Activated CD8-positive, alpha-beta T cell treated with anti-CD3 and anti-CD28 coated beads, Interleukin-2, amount 10 ng/mL, durations not matched to agents 7 days and 5 days (primary cell): ENCODE results near the gene LRMDA. TPM values are rescaled to one million over a fixed set of nuclear protein-coding genes. Genes with fewer than 3 reads are reported as not detected.
"Not testable (repeated sequence)": the region's sequence is repeated elsewhere in the genome, so short reads cannot be mapped to it uniquely, and the experiment has no call there.

Experiments used
- ATAC-seq: fragments of 150-1000 bp; cut with Tn5 transposase; one replicate; pipeline ENCODE4 v1.10.0; 2021; ENCODE audit warnings: moderate library complexity
- CTCF ChIA-PET: fragments of 350-600 bp; sonication (Branson Sonifier 250); formaldehyde crosslinking; loops from one replicate; lab custom pipeline; 2021; ENCODE audit warnings: antibody characterized with exemption; lab: Charles Lee
- POLR2A ChIA-PET: fragments of 350-600 bp; sonication (Branson Sonifier 250); formaldehyde crosslinking; loops from one replicate; lab custom pipeline; 2021; ENCODE audit warnings: antibody characterized with exemption; lab: Charles Lee
- DNase-seq: peaks from one replicate; pipeline ENCODE4 v3.0.0-alpha.2; 2020
- H3K27ac Mint-ChIP-seq: one replicate; pipeline ENCODE4 v1.8.0; 2021; ENCODE audit warnings: mild to moderate bottlenecking, mixed read lengths
- H3K27me3 Mint-ChIP-seq: one replicate; pipeline ENCODE4 v1.8.0; 2021; ENCODE audit warnings: low read depth, mixed read lengths
- H3K36me3 Mint-ChIP-seq: one replicate; pipeline ENCODE4 v1.8.0; 2021; ENCODE audit warnings: low read depth, mixed read lengths
- H3K4me1 Mint-ChIP-seq: one replicate; pipeline ENCODE4 v1.8.0; 2021; ENCODE audit warnings: low read depth, mixed read lengths
- H3K4me3 Mint-ChIP-seq: one replicate; pipeline ENCODE4 v1.8.0; 2021; ENCODE audit warnings: mild to moderate bottlenecking, mixed read lengths
- H3K9me3 Mint-ChIP-seq: one replicate; pipeline ENCODE4 v1.8.0; 2022; ENCODE audit warnings: mixed read lengths; ENCODE audit not compliant: insufficient read depth
- total RNA-seq, 2 experiments: library from RNA; stranded (reverse); gene quantifications; one replicate each; pipeline ENCODE4 v1.2.3, GENCODE V29; 2021

LRMDA gene
- total RNA-seq, 2 experiments from 2014 or later = not detected

GRCh38 chr10:76514869-76515268 is 1083.4 kb downstream of the LRMDA start:
- ChIA-PET CTCF (no interaction called here), POLR2A (no interaction called here)
- no peaks in the 10 kb centered on the region for H3K36me3 Mint-ChIP-seq
- H3K27ac Mint-ChIP-seq = no peak overlapping the region
- no peaks in the 10 kb centered on the region for H3K27me3 Mint-ChIP-seq
- DNase-seq = no peak
- no peaks in the 10 kb centered on the region for H3K4me1 Mint-ChIP-seq
- no peaks in the 10 kb centered on the region for H3K9me3 Mint-ChIP-seq
- no peak for ATAC-seq
- H3K4me3 Mint-ChIP-seq = no peak overlapping the region

- ChIA-PET CTCF (no interaction called here), POLR2A (no interaction called here)
- DNase-seq (no peak), ATAC-seq (no peak)
- Mint-ChIP-seq H3K4me1 (no peaks in the 10 kb centered on the region), H3K4me3 (no peak overlapping the region), H3K27ac (no peak overlapping the region), H3K36me3 (no peaks in the 10 kb centered on the region), H3K27me3 (no peaks in the 10 kb centered on the region), H3K9me3 (no peaks in the 10 kb centered on the region)
Observed at GRCh38 chr10:76522547-76522946, 1091.1 kb downstream of the LRMDA start.

GRCh38 chr10:76523246-76523645 is 1091.8 kb downstream of the LRMDA start:
- CTCF ChIA-PET = no interaction called here
- no peaks in the 10 kb centered on the region for H3K27me3 Mint-ChIP-seq
- no peak for DNase-seq
- no peaks in the 10 kb centered on the region for H3K36me3 Mint-ChIP-seq
- no peak overlapping the region for H3K4me3 Mint-ChIP-seq
- H3K27ac Mint-ChIP-seq = no peak overlapping the region
- no peak for ATAC-seq
- H3K9me3 Mint-ChIP-seq = no peaks in the 10 kb centered on the region
- POLR2A ChIA-PET = no interaction called here
- no peaks in the 10 kb centered on the region for H3K4me1 Mint-ChIP-seq

GRCh38 chr10:76523791-76524351 is 1092.4 kb downstream of the LRMDA start:
- H3K27me3 Mint-ChIP-seq = no peaks in the 10 kb centered on the region
- H3K27ac Mint-ChIP-seq = no peak overlapping the region
- ATAC-seq (no peak), DNase-seq (no peak)
- ChIA-PET CTCF (no interaction called here), POLR2A (no interaction called here)
- no peaks in the 10 kb centered on the region for H3K36me3 Mint-ChIP-seq
- no peaks in the 10 kb centered on the region for H3K4me1 Mint-ChIP-seq
- no peaks in the 10 kb centered on the region for H3K9me3 Mint-ChIP-seq
- no peak overlapping the region for H3K4me3 Mint-ChIP-seq

GRCh38 chr10:76526833-76527232 is 1095.4 kb downstream of the LRMDA start:
- ATAC-seq, H3K36me3 Mint-ChIP-seq, H3K27me3 Mint-ChIP-seq, H3K4me1 Mint-ChIP-seq, H3K4me3 Mint-ChIP-seq, CTCF ChIA-PET, DNase-seq, H3K9me3 Mint-ChIP-seq, H3K27ac Mint-ChIP-seq, POLR2A ChIA-PET: not testable (repeated sequence)

- H3K27me3 Mint-ChIP-seq = no peaks in the 10 kb centered on the region
- DNase-seq (no peak), ATAC-seq (no peak)
- POLR2A ChIA-PET = no interaction called here
- no peaks in the 10 kb centered on the region for H3K4me1 Mint-ChIP-seq
- no peaks in the 10 kb centered on the region for H3K9me3 Mint-ChIP-seq
- H3K27ac Mint-ChIP-seq = no peak overlapping the region
- H3K4me3 Mint-ChIP-seq = no peak overlapping the region
- no peaks in the 10 kb centered on the region for H3K36me3 Mint-ChIP-seq
- CTCF ChIA-PET = no interaction called here
Observed at GRCh38 chr10:76540331-76540730, 1108.9 kb downstream of the LRMDA start.

- CTCF ChIA-PET = no interaction called here
- no peaks in the 10 kb centered on the region for H3K4me1 Mint-ChIP-seq
- DNase-seq (no peak), ATAC-seq (no peak)
- H3K27me3 Mint-ChIP-seq = no peaks in the 10 kb centered on the region
- no peak overlapping the region for H3K4me3 Mint-ChIP-seq
- no peaks in the 10 kb centered on the region for H3K9me3 Mint-ChIP-seq
- H3K36me3 Mint-ChIP-seq = no peaks in the 10 kb centered on the region
- no peak overlapping the region for H3K27ac Mint-ChIP-seq
- POLR2A ChIA-PET = no interaction called here
Observed at GRCh38 chr10:76540786-76541185, 1109.4 kb downstream of the LRMDA start.

GRCh38 chr10:76541852-76542251 is 1110.4 kb downstream of the LRMDA start:
- POLR2A ChIA-PET = no interaction called here
- Mint-ChIP-seq H3K4me3 (no peak overlapping the region), H3K27me3 (no peaks in the 10 kb centered on the region), H3K36me3 (no peaks in the 10 kb centered on the region), H3K4me1 (no peaks in the 10 kb centered on the region), H3K9me3 (no peaks in the 10 kb centered on the region), H3K27ac (no peak overlapping the region)
- no peak for DNase-seq
- ATAC-seq = no peak
- CTCF ChIA-PET = no interaction called here

- Mint-ChIP-seq H3K4me1 (no peaks in the 10 kb centered on the region), H3K36me3 (no peaks in the 10 kb centered on the region), H3K27ac (no peak overlapping the region), H3K4me3 (no peak overlapping the region), H3K9me3 (no peaks in the 10 kb centered on the region), H3K27me3 (no peaks in the 10 kb centered on the region)
- DNase-seq (no peak), ATAC-seq (no peak)
- ChIA-PET POLR2A (no interaction called here), CTCF (no interaction called here)
Observed at GRCh38 chr10:76542307-76542930, 1111.0 kb downstream of the LRMDA start.

- DNase-seq (no peak), ATAC-seq (no peak)
- Mint-ChIP-seq H3K27ac (no peak overlapping the region), H3K36me3 (no peaks in the 10 kb centered on the region), H3K4me3 (no peak overlapping the region), H3K9me3 (no peaks in the 10 kb centered on the region), H3K4me1 (no peaks in the 10 kb centered on the region), H3K27me3 (no peaks in the 10 kb centered on the region)
- POLR2A ChIA-PET = no interaction called here
- CTCF ChIA-PET = no interaction called here
Observed at GRCh38 chr10:76543655-76544054, 1112.2 kb downstream of the LRMDA start.

- ATAC-seq = no peak
- H3K27ac Mint-ChIP-seq = no peak overlapping the region
- no peak for DNase-seq
- H3K27me3 Mint-ChIP-seq = no peaks in the 10 kb centered on the region
- ChIA-PET CTCF (no interaction called here), POLR2A (no interaction called here)
- H3K9me3 Mint-ChIP-seq = no peaks in the 10 kb centered on the region
- H3K36me3 Mint-ChIP-seq = no peaks in the 10 kb centered on the region
- no peaks in the 10 kb centered on the region for H3K4me1 Mint-ChIP-seq
- H3K4me3 Mint-ChIP-seq = no peak overlapping the region
Observed at GRCh38 chr10:76544789-76545188, 1113.4 kb downstream of the LRMDA start.

- Mint-ChIP-seq H3K27me3 (no peaks in the 10 kb centered on the region), H3K27ac (no peak overlapping the region), H3K4me1 (no peaks in the 10 kb centered on the region), H3K4me3 (no peak overlapping the region), H3K9me3 (no peaks in the 10 kb centered on the region), H3K36me3 (no peaks in the 10 kb centered on the region)
- ChIA-PET CTCF (interaction anchor here (0.8 kb wide), 1 partner anchor 13 kb away, joined by 3 read pairs; no protein-coding TSS in a partner anchor), POLR2A (no interaction called here)
- no peak for ATAC-seq
- no peak for DNase-seq
Observed at GRCh38 chr10:76546411-76546810, 1115.0 kb downstream of the LRMDA start.
